IgD-negative memory B cell (primary cell): ENCODE measurements around the gene SZT2. TPM values are rescaled to one million over a fixed set of nuclear protein-coding genes. Genes with fewer than 3 reads are reported as not detected.

Experiments
- H3K27ac Mint-ChIP-seq, 3 donors: one replicate each; pipeline ENCODE4 v1.8.0; 2020 to 2022; ENCODE audit warnings: mild to moderate bottlenecking in 3 of 3, mixed read lengths in 3 of 3, moderate library complexity in 1 of 3
- H3K27me3 Mint-ChIP-seq: one replicate; pipeline ENCODE4 v1.8.0; 2021; ENCODE audit warnings: mixed read lengths
- H3K36me3 Mint-ChIP-seq: one replicate; pipeline ENCODE4 v1.8.0; 2020; ENCODE audit warnings: mild to moderate bottlenecking, mixed read lengths
- H3K4me1 Mint-ChIP-seq, 3 donors: one replicate each; pipeline ENCODE4 v1.8.0; 2020 to 2022; ENCODE audit warnings: mixed read lengths in 3 of 3, mild to moderate bottlenecking in 1 of 3
- H3K4me3 Mint-ChIP-seq, 4 donors: one replicate each; pipeline ENCODE4 v1.8.0; 2020 to 2022; ENCODE audit warnings: mild to moderate bottlenecking in 4 of 4, mixed read lengths in 4 of 4, moderate library complexity in 3 of 4
- H3K9me3 Mint-ChIP-seq, 3 donors: one replicate each; pipeline ENCODE4 v1.8.0; 2020 to 2021; ENCODE audit warnings: mixed read lengths in 3 of 3, mild to moderate bottlenecking in 1 of 3
- polyA plus RNA-seq: library from polyadenylated mRNA; unstranded; fragments of 300-500 nt; fragmentation: Illumina TruSeq; gene quantifications from one replicate; pipeline ENCODE4 v1.2.3, GENCODE V29; 2021

SZT2 gene
- polyA plus RNA-seq, 1 donor from 2014 or later, result 8.0 TPM

GRCh38 chr1:43354936-43355335 is 34.8 kb upstream of the SZT2 start:
- Mint-ChIP-seq H3K4me3 (no peak overlapping the region), H3K9me3 (no peaks in the 10 kb centered on the region), H3K36me3 (peaks cover 5% of the 10 kb centered on the region), H3K4me1 (peaks cover 11 to 13% (median 11%) of the 10 kb centered on the region in 3 donors), H3K27ac (no peak overlapping the region), H3K27me3 (no peaks in the 10 kb centered on the region)

- Mint-ChIP-seq H3K9me3 (no peaks in the 10 kb centered on the region), H3K27ac (no peak overlapping the region), H3K27me3 (no peaks in the 10 kb centered on the region), H3K36me3 (peaks cover 4% of the 10 kb centered on the region), H3K4me3 (peak overlapping the region in 1 of 4 donors; percentile 57), H3K4me1 (peaks cover 10 to 12% (median 11%) of the 10 kb centered on the region in 3 donors)
These were observed 32.4 kb upstream of the SZT2 start for GRCh38 chr1:43357251-43357650.

DNA sequence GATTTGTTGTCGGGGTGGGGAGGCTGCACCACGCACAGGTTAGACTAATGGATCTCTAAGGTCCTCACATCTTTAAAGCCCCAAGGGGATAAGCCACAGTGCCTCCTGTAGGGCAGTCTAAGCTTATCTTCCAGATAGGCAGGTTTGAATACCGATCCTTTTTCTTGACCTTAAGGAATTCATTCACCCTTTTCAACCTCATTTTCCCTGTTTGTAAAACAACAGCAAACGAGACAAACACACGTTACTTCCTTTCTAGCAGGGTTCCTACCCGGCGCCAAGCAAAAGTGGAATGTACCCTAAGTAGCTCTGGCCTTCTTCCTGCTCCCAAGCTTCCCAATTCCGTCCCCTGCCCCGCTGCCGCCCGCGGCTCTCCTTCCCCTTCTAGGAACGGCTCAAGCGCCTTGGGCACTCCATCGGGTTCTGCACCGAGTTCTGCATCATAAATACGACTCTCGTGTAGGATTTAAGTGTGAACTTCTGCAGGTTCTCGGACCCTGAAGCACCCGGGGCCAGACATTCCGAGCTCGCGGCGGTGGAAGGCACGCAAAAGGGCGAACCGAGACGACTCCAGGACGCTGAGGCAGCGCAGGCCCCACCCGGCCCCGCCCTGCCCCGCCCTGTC is 31.5 kb upstream of the SZT2 start:
- peaks cover 10 to 12% (median 11%) of the 10 kb centered on the region in 3 donors for H3K4me1 Mint-ChIP-seq
- no peaks in the 10 kb centered on the region for H3K27me3 Mint-ChIP-seq
- peak overlapping the region; percentile 59 to 91 (median 62) for H3K27ac Mint-ChIP-seq
- H3K9me3 Mint-ChIP-seq, result no peaks in the 10 kb centered on the region
- H3K36me3 Mint-ChIP-seq, result peaks cover 4% of the 10 kb centered on the region
- H3K4me3 Mint-ChIP-seq, result peak overlapping the region; percentile 87 to 97 (median 90)

GRCh38 chr1:43358746-43359693 is 30.7 kb upstream of the SZT2 start, which contains the start of gene CDC20:
TSS of gene CDC20 (plus strand) at chr1:43358981. CDS start at chr1:43359216, 235 bp downstream.
- peaks cover 10 to 12% (median 11%) of the 10 kb centered on the region in 3 donors for H3K4me1 Mint-ChIP-seq
- no peaks in the 10 kb centered on the region for H3K9me3 Mint-ChIP-seq

DNA sequence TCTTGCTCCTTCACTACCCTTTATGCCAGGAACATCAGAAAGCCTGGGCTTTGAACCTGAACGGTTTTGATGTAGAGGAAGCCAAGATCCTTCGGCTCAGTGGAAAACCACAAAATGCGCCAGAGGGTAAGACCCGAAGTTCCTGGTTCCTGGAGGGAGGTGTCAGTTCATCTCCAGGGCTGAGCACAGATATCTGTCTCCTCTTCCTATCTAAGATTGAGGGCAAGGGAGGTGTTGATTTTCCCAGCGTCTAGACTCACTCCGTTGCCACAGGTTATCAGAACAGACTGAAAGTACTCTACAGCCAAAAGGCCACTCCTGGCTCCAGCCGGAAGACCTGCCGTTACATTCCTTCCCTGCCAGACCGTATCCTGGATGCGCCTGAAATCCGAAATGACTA is 30.0 kb upstream of the SZT2 start:
- Mint-ChIP-seq H3K4me1 (peaks cover 10 to 12% (median 11%) of the 10 kb centered on the region in 3 donors), H3K27me3 (no peaks in the 10 kb centered on the region), H3K27ac (peak overlapping the region in 1 of 3 donors; percentile 61), H3K9me3 (no peaks in the 10 kb centered on the region), H3K4me3 (peak overlapping the region in 3 of 4 donors; percentile 56 to 93 (median 83)), H3K36me3 (peaks cover 4% of the 10 kb centered on the region)

More at GRCh38 chr1:43358746-43359693, 30.7 kb upstream of the SZT2 start, which contains the start of gene CDC20:
- peaks cover 4% of the 10 kb centered on the region for H3K36me3 Mint-ChIP-seq
- H3K27ac Mint-ChIP-seq, result peak within 1 kb of the TSS; percentile 62 to 91 (median 81)
- peak within 1 kb of the TSS; percentile 87 to 97 (median 90) for H3K4me3 Mint-ChIP-seq
- no peaks in the 10 kb centered on the region for H3K27me3 Mint-ChIP-seq

DNA sequence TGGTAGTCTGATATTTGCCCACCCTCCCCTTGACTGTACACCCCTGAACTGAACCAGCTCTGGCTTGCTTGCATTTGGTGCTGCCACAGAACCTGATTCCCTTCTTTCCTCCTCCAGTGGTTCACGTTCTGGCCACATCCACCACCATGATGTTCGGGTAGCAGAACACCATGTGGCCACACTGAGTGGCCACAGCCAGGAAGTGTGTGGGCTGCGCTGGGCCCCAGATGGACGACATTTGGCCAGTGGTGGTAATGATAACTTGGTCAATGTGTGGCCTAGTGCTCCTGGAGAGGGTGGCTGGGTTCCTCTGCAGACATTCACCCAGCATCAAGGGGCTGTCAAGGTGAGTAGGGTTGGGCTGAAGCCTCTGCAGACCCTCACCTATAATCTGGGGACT is 29.1 kb upstream of the SZT2 start:
- Mint-ChIP-seq H3K27ac (no peak overlapping the region), H3K4me1 (peaks cover 13 to 15% (median 14%) of the 10 kb centered on the region in 3 donors)

DNA sequence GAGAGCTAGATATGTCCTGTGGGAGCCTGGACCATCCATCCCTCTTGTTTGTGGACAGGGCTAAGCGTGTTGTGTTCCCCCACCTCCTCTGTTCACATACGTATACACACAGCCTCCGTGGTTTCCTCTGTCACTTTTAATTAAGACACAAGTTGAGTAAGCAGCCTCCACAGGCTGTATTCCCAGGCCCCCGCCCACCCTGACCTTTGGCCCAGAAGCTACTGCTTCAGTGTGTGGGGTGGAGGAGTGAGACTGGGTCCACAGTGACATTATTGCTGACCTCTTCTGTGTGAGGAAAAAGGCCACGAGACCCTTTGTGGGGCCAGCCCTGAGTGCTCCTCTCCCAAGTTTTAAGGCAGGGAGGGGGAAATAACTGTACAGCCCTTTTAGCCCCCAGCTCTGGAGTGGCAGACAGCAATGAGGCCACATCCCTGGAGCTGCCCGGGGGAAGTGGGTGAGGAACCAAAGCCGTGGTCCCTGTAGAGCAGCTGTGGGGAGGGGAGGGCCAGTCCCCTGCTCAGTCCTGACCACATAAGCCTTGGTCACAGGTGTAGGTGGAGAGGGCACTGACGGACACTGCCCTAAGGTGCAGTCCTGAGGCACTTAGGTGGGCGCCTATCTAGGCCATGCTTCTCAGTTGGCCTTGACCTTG is 26.3 kb upstream of the SZT2 start:
- Mint-ChIP-seq H3K27me3 (no peaks in the 10 kb centered on the region), H3K4me1 (peaks cover 12 to 17% (median 14%) of the 10 kb centered on the region in 3 donors), H3K9me3 (no peaks in the 10 kb centered on the region)

More for the DNA sequence above, 29.1 kb upstream of the SZT2 start:
- Mint-ChIP-seq H3K36me3 (peaks cover 4% of the 10 kb centered on the region), H3K4me3 (peak overlapping the region in 3 of 4 donors; percentile 54 to 63 (median 59)), H3K9me3 (no peaks in the 10 kb centered on the region), H3K27me3 (no peaks in the 10 kb centered on the region)

DNA sequence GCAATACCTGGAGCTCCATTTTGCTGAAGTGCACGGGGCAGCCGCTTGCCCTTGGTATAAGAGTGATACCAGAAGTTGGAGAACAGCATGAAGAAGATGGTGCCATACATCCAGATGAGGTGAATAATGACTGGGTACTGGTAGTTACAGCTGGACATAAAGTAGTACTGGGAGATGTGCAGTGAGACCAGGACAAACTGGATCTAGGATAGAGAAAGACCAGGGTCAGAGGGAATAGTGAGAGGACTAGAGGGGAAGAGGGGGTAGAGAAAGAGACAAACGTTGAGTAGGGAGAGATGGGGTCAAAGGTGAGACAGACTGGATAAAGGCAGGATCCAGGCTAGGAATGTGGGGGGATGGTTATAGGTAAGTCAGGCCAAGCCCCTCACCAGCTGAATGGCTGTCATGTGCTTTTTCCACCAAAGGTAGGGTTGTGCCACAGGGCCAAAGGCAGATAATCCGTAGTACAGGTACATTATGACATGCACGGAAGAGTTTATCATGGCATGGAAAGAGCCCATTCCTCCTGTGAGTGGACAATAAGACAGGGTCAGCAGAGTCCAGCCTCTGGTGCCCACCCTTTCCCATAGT is 25.7 kb upstream of the SZT2 start:
- H3K36me3 Mint-ChIP-seq, result no peaks in the 10 kb centered on the region
- no peaks in the 10 kb centered on the region for H3K9me3 Mint-ChIP-seq
- peaks cover 10 to 23% (median 16%) of the 10 kb centered on the region in 3 donors for H3K4me1 Mint-ChIP-seq
- peak overlapping the region in 2 of 4 donors; percentile 68 to 75 for H3K4me3 Mint-ChIP-seq
- H3K27me3 Mint-ChIP-seq, result no peaks in the 10 kb centered on the region
- peak overlapping the region in 1 of 3 donors; percentile 52 for H3K27ac Mint-ChIP-seq

More for the DNA sequence above, 26.3 kb upstream of the SZT2 start:
- Mint-ChIP-seq H3K27ac (peak overlapping the region in 2 of 3 donors; percentile 47 to 52), H3K4me3 (peak overlapping the region in 1 of 4 donors; percentile 68), H3K36me3 (peaks cover under 1% of the 10 kb centered on the region)

GRCh38 chr1:43365678-43366077 is 24.0 kb upstream of the SZT2 start:
- peaks cover 14 to 23% (median 16%) of the 10 kb centered on the region in 3 donors for H3K4me1 Mint-ChIP-seq
- H3K36me3 Mint-ChIP-seq, result no peaks in the 10 kb centered on the region
- peak overlapping the region in 2 of 3 donors; percentile 27 to 89 for H3K27ac Mint-ChIP-seq
- H3K4me3 Mint-ChIP-seq, result peak overlapping the region; percentile 53 to 95 (median 78)
- no peaks in the 10 kb centered on the region for H3K27me3 Mint-ChIP-seq
- H3K9me3 Mint-ChIP-seq, result no peaks in the 10 kb centered on the region

GRCh38 chr1:43366179-43366578 is 23.5 kb upstream of the SZT2 start:
- peak overlapping the region; percentile 88 to 95 (median 93) for H3K4me3 Mint-ChIP-seq
- peak overlapping the region in 2 of 3 donors; percentile 87 to 89 for H3K27ac Mint-ChIP-seq
- H3K4me1 Mint-ChIP-seq, result peaks cover 19 to 24% (median 21%) of the 10 kb centered on the region in 3 donors
- H3K9me3 Mint-ChIP-seq, result no peaks in the 10 kb centered on the region
- no peaks in the 10 kb centered on the region for H3K27me3 Mint-ChIP-seq
- H3K36me3 Mint-ChIP-seq, result no peaks in the 10 kb centered on the region

GRCh38 chr1:43366601-43367025 is 23.1 kb upstream of the SZT2 start:
- Mint-ChIP-seq H3K4me3 (peak overlapping the region; percentile 88 to 95 (median 93)), H3K27me3 (no peaks in the 10 kb centered on the region), H3K4me1 (peaks cover 23 to 24% (median 23%) of the 10 kb centered on the region in 3 donors), H3K36me3 (no peaks in the 10 kb centered on the region), H3K9me3 (no peaks in the 10 kb centered on the region), H3K27ac (peak overlapping the region; percentile 87 to 94 (median 89))

DNA sequence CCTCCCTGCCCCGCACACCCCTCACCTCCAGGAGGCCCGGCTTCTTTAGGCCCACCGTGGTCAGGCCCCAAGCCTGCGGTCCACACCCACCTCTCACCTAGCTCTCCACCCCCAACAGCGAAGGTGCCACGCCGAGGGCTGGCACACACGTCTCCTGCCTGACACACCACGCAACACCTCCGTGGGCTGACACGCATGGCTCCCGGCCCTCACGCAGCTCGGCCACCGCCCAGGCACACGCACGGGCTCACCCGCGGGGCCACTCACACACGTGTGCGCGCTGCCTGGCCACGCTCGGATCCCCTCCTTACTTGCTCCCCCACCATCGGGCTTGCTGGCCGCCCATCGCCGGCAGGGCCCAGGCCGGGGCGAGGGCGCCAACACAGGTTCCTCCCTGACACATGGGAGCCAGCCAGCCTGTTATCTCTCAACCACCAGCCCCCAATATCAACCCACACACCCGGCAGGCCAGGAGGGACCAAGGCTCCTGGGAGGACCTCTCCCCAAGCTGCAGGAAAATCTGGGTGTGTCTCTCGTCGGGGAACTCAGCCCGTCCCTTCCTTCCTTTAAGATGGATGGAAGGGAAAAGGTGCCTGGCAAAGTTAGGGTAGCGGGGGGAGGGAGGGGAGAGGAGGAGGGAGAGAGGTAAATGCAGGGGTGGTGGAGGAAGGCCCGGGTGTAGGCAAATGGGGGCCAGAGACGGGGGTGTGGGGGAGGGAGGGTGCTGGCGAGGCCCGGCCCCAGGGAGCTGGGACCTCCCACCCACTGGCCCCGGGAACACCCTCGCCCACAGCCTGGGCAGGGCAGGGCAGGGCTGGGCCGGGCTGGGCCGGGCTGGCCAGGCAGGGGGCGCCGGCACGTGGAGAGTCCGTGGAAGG is 22.4 kb upstream of the SZT2 start:
- H3K36me3 Mint-ChIP-seq, result no peaks in the 10 kb centered on the region
- peak overlapping the region; percentile 87 to 94 (median 89) for H3K27ac Mint-ChIP-seq
- H3K9me3 Mint-ChIP-seq, result no peaks in the 10 kb centered on the region
- peak overlapping the region; percentile 88 to 95 (median 93) for H3K4me3 Mint-ChIP-seq
- H3K27me3 Mint-ChIP-seq, result no peaks in the 10 kb centered on the region
- H3K4me1 Mint-ChIP-seq, result peaks cover 23 to 24% (median 24%) of the 10 kb centered on the region in 3 donors

- peak within 1 kb of the TSS; percentile 88 to 99 (median 93) for H3K4me3 Mint-ChIP-seq
- H3K36me3 Mint-ChIP-seq, result no peaks in the 10 kb centered on the region
- peak within 1 kb of the TSS; percentile 87 to 94 (median 92) for H3K27ac Mint-ChIP-seq
- peaks cover 23 to 24% (median 24%) of the 10 kb centered on the region in 3 donors for H3K4me1 Mint-ChIP-seq
- H3K9me3 Mint-ChIP-seq, result no peaks in the 10 kb centered on the region
- H3K27me3 Mint-ChIP-seq, result no peaks in the 10 kb centered on the region
These were observed 21.6 kb upstream of the SZT2 start, which contains the start of gene ELOVL1 for GRCh38 chr1:43367904-43368645. TSS of gene ELOVL1 (minus strand) at chr1:43368011. CDS start at chr1:43365609, 2,402 bp downstream.
